Lung microvascular endothelial cell (primary cell): ENCODE results near the gene EIF1AX. TPM values are rescaled to one million over a fixed set of nuclear protein-coding genes. Genes with fewer than 3 reads are reported as not detected.
A peak's percentile ranks its signal among the peaks of the same experiment; 100 is the strongest.
"Not testable (repeated sequence)": the region's sequence is repeated elsewhere in the genome, so short reads cannot be mapped to it uniquely, and the experiment has no call there.

Experiments used
- DNase-seq, 2 donors: peaks; one replicate each; pipeline versions ENCODE4 v3.0.0 to v3.0.0-alpha.2; 2010; ENCODE audit warnings: low read depth in 2 of 2
- total RNA-seq: library from RNA; depleted of rRNA; stranded (reverse); fragments of >200 nt; gene quantifications from 2 replicates; pipeline ENCODE4 v1.2.1, GENCODE V29; 2014

Gene EIF1AX
- 17.9 and 23.3 TPM in 2 replicates for total RNA-seq

DNA sequence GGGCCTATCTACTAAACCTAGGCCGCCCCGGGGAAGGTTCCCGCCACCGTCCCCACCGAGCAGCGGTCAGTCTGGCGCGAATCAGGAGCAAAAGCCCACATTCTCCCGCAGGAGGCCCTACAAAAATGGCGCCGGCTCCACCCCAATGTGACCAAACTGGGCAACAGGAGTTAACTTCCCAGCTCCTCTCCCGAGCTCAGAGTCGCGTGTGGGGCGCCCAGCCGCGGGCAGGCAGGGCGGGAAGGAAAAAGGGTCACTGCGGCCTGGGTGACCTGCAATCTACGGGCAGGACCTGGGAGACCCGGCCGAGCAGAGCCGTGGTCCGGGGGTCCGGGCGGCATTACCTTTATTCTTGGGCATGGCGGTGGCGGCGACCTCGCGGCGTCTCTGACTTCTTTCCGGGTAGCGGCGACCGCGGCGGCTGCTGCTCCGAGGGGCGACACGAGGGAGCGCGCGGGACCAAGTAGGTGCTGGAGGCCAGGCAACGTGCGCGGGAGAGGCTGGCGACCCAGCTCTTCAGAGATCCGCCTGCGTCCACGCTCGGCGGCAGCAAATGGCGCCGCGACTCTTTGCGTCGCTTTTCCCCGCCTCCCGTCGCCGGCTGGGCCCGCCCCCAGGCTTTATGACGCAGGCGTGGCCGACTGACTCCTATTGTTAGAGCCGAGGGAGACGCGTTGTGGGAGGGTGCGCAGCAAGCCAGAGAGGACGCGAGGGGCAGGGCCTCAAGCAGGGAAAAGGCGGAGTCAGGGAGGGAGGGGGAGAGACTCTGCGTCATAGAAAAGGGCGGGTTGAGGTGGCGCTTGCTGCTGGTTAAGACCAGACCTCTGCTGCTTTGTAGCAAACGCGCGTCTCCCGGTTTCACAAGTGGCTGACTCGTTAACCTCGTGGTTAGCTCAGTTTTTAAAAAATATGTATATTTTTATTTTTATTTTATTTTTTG, at the start of gene EIF1AX:
TSS of gene EIF1AX (minus strand) at position 558 of the 940 bp plus-strand sequence. CDS start at position 360, 198 bp downstream.
- peak; percentile 98 to 99 for DNase-seq

- no peak for DNase-seq
Measured at GRCh38 chrX:20189171-20189570, 47.5 kb upstream of the EIF1AX start.

DNA sequence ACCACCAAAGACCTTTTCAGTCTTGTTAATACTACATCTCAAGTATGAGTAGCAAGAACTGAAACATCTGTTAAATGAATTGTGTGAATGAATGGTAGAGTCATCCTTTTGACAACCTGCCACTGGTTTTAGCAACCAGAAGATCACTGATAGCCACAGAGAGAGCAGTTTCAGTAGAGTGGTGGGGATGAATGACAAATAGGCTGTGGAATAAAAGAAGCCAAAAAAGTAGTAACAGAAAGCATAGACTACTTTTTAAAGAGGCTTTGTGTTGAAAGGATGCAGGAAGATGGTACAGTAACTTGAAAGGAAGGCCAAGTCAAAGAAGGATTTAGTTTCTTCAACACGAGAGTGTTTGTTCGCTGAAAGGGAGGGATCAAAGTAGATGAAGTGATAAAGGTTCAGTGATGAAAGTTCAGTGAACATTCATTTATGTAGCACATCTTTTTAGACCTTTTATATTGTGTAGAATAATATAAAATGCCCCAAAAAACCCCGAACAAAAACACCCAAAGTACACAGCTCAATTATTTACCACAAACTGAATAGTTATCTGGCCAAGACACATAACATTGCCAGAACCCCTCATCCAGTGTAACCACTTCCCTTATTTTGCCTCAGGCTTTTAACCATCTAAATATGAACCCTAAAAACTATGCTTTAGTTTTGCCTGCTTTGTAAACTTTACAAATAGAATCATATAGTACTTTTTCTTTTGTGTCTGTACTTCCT, 40.1 kb upstream of the EIF1AX start:
- no peak for DNase-seq

GRCh38 chrX:20177093-20177492, 35.5 kb upstream of the EIF1AX start:
- no peak for DNase-seq

- no peak for DNase-seq
Measured at GRCh38 chrX:20173856-20174255, 32.2 kb upstream of the EIF1AX start.

- no peak for DNase-seq
Measured at GRCh38 chrX:20173313-20173712, 31.7 kb upstream of the EIF1AX start.

DNA sequence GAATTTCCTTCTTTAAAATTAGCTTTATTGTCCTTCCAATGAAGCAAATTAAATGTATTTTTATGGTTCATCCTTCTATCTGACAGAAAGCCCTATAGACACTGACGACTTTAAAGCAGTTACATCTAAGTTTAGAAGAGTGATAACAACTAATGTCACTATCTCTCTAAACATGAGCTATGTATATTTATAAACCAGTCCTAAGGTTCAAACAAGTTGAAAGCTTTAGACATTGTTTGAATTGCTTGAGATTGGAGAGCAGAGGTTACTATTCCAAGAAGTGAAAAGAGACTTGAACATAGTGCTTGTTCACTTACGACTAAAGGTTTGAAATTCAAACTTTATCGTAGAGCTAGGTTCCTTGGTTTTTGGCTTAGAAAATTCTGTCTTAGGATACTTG, 30.2 kb upstream of the EIF1AX start:
- DNase-seq: no peak

- DNase-seq: not testable (repeated sequence)
Measured at GRCh38 chrX:20162516-20162915, 20.9 kb upstream of the EIF1AX start.

DNA sequence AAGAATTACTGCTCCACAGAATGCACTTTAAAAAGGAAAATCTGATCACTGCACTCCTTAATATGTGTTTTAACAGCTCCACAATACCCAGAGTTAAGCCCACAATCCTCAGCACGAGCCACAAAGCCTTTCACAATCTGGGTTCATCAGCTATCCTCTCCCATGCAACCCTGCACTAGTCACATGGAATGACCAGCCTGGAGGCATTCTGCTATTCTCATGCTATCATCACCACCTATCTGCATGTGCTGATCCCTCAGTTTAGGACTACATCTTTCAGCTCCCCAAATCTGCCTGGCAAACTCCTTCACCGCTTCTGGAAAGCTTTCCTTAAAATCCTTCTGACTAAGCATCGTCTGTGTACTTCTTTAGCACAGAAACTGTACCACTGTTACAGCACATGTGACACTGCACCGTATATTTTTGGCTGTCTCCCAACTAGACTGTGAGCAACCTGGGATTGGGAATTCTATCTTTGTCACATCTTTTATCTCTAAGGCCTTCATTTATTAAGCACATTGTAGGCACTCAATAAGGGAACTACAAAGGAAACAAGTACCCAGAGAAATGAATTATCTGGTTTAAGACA, 18.3 kb upstream of the EIF1AX start:
- no peak for DNase-seq

DNA sequence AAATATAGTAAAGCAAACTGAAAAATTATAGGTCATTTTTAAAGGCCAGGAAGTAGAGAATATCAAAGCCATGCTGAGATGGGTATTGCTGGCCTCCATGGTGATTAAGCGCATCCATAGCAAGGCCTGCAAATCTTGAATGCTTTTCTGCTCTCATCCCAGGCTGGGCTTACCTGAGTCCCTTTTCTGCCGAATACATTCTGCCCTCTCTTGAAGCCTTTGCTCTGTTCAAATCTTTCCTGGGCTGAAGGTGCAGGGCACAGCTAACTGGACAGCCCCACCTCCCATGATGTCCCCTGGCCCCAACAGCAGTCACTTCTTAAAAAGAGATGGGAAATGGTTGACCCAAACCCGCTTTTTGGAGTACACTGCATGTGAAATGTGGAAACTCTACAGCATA, 10.1 kb upstream of the EIF1AX start:
- no peak for DNase-seq

GRCh38 chrX:20149326-20149725, 7.7 kb upstream of the EIF1AX start:
- no peak for DNase-seq

DNA sequence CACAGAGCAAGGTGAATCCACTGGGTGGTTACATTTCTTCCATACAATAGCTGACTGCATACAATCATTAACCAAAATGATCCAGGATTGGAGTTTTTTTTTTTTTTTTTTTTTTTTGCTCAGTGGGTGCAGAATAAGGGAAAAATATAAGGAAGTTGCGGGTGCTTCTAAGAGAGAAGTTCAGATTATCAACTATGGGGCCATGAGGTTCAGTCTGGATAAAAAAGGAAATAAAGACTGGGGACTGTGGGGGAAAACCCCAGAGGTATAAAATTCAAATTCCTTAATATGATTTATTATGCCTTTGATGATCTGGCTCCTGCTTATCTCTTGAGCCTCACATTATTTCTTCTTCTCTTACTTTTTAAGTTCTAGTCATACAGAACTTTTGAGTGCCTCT, 5.9 kb upstream of the EIF1AX start:
- DNase-seq: no peak

GRCh38 chrX:20144491-20144890, 2.9 kb upstream of the EIF1AX start:
- DNase-seq: peak in 1 of 2 donors; percentile 92

DNA sequence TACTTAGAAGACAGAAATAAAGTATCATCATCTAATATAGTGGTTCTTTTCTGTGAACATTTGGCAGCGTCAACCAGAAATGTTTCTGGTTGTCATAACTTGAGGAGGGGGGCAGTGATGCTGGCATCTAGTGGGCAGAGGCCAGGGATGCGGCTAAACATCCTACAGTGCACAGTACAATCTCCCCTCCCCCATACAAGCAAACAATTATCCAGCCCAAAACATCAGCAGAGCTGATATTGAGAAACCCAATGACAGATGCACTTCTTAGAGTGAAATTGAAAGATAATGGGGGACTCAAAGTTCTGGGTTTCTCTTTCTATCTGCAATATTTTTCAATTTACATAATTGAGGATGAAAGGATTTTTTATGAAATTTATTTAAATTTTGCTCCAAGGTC, 1.9 kb upstream of the EIF1AX start:
- DNase-seq: no peak

GRCh38 chrX:20143111-20143510, 1.5 kb upstream of the EIF1AX start:
- no peak for DNase-seq

- peak in 1 of 2 donors; percentile 17 for DNase-seq
Measured at GRCh38 chrX:20140420-20140819, 1.2 kb downstream of the EIF1AX start.

GRCh38 chrX:20139966-20140365, 1.7 kb downstream of the EIF1AX start:
- no peak for DNase-seq

GRCh38 chrX:20135944-20136343, 5.7 kb downstream of the EIF1AX start:
- DNase-seq: no peak

GRCh38 chrX:20132666-20133065, 9.0 kb downstream of the EIF1AX start:
- DNase-seq: no peak

- no peak for DNase-seq
Measured at GRCh38 chrX:20130357-20130756, 11.3 kb downstream of the EIF1AX start.

GRCh38 chrX:20129547-20129946, 12.1 kb downstream of the EIF1AX start:
- no peak for DNase-seq

GRCh38 chrX:20128670-20129069, 13.0 kb downstream of the EIF1AX start:
- no peak for DNase-seq
